ENCODE results near the gene CSPG4.
A peak's percentile ranks its signal among the peaks of the same experiment; 100 is the strongest.
"Not testable (repeated sequence)": the region's sequence is repeated elsewhere in the genome, so short reads cannot be mapped to it uniquely, and the experiment has no call there.

CSPG4 gene

DNA sequence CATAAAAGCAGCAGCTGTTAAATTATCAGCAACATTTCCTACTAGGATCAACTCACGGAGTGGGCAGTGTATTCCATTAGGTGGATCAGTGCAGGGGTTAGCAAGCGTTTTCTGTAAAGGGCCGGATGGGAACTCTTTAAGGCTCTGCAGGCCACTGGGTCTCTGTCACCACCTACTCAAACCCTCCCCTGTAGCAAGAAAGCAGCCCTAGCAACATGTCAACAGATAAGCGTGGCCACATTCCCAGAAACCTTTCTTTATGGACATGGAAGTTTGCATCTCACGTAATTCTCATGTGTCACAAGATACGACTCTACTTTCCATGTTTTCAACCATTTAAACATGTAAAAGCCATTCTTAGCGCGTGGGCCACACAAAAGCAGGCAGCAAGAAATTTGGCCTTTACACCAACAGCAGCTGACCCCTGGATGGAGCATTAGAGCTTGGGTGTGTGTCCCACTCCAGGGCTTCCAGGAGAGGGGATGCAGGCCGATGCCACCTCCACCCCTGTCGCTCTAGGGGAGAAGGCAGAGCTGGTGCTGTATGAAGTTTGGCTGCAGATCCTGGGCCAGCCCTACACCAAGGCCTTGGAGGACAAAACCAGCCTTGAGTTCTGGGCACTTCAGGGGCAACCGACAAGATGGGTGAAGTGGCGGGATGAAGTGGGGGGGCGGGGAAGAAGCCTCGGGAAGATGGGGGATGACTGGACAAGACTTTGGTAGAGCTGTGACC is 48.2 kb upstream of the CSPG4 start:
- H3K79me2 ChIP-seq (ENCODE audit: low read length) = no peaks in the 10 kb centered on the region
- H2AFZ ChIP-seq (ENCODE audit: low read length) = no peak overlapping the region
- H3K27me3 ChIP-seq (replicated peaks; ENCODE audit: insufficient read depth, low read length) = no peaks in the 10 kb centered on the region
- H3K27ac ChIP-seq (ENCODE audit: low read length) = no peak overlapping the region
- no peaks in the 10 kb centered on the region for H3K9me3 ChIP-seq (replicated peaks; ENCODE audit: insufficient read depth, low read length)
- no peaks in the 10 kb centered on the region for H3K9me2 ChIP-seq (replicated peaks; ENCODE audit: insufficient read depth, low read length)
- H3K4me2 ChIP-seq (ENCODE audit: low read depth, low read length) = no peak overlapping the region
- no peaks in the 10 kb centered on the region for H4K20me1 ChIP-seq (ENCODE audit: insufficient read depth, low read length)
- H3K4me3 ChIP-seq (ENCODE audit: low read length) = no peak overlapping the region
- no peaks in the 10 kb centered on the region for H3F3A ChIP-seq (ENCODE audit: insufficient read depth, low read length)
- TF ChIP-seq EZH2phosphoT487 (IDR thresholded peaks at IDR 0.05; ENCODE audit: low read length) = no peak
- TF ChIP-seq, protein P1, sequence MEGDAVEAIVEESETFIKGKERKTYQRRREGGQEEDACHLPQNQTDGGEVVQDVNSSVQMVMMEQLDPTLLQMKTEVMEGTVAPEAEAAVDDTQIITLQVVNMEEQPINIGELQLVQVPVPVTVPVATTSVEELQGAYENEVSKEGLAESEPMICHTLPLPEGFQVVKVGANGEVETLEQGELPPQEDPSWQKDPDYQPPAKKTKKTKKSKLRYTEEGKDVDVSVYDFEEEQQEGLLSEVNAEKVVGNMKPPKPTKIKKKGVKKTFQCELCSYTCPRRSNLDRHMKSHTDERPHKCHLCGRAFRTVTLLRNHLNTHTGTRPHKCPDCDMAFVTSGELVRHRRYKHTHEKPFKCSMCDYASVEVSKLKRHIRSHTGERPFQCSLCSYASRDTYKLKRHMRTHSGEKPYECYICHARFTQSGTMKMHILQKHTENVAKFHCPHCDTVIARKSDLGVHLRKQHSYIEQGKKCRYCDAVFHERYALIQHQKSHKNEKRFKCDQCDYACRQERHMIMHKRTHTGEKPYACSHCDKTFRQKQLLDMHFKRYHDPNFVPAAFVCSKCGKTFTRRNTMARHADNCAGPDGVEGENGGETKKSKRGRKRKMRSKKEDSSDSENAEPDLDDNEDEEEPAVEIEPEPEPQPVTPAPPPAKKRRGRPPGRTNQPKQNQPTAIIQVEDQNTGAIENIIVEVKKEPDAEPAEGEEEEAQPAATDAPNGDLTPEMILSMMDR (IDR thresholded peaks at IDR 0.05; ENCODE audit: low read length) = no peak
- TF ChIP-seq EZH2 (optimal IDR thresholded peaks at IDR 0.05; ENCODE audit: low read depth, low read length) = no peak
- no peaks in the 10 kb centered on the region for H3K36me3 ChIP-seq (replicated peaks; ENCODE audit: insufficient read depth, low read length)
- no peak overlapping the region for H3K9ac ChIP-seq (ENCODE audit: low read length)
- no peak for DNase-seq
- peaks cover 4% of the 10 kb centered on the region; the same call in 1 of the 2 replicates for H3K4me1 ChIP-seq (ENCODE audit: low read length)

DNA sequence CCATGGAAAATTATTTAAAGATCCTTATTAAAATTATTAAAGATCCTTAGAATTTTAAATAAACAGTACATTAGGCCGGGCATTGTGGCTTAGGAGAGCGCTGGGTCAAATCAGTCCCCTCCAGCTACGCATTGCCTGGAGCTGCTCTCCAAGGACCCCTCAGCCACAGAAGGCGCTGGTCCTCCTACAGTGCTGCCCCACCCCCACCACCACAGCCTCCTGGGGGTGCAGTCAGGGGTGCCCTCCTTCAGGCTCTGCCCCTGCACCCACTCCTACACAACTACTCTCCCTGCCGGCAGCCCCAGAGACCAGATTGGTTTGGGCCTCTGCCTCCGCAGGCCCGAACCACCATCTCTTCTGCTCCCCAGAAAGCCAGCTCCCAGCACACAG is 47.5 kb upstream of the CSPG4 start:
- H3K79me2 ChIP-seq (ENCODE audit: low read length); H3K36me3 ChIP-seq (replicated peaks; ENCODE audit: insufficient read depth, low read length); DNase-seq; H3K9me3 ChIP-seq (replicated peaks; ENCODE audit: insufficient read depth, low read length); H3F3A ChIP-seq (ENCODE audit: insufficient read depth, low read length); H3K4me2 ChIP-seq (ENCODE audit: low read depth, low read length); H3K27me3 ChIP-seq (replicated peaks; ENCODE audit: insufficient read depth, low read length); H4K20me1 ChIP-seq (ENCODE audit: insufficient read depth, low read length); H3K9me2 ChIP-seq (replicated peaks; ENCODE audit: insufficient read depth, low read length); H2AFZ ChIP-seq (ENCODE audit: low read length); H3K4me3 ChIP-seq (ENCODE audit: low read length); H3K27ac ChIP-seq (ENCODE audit: low read length); H3K9ac ChIP-seq (ENCODE audit: low read length); H3K4me1 ChIP-seq (ENCODE audit: low read length): not testable (repeated sequence)

DNA sequence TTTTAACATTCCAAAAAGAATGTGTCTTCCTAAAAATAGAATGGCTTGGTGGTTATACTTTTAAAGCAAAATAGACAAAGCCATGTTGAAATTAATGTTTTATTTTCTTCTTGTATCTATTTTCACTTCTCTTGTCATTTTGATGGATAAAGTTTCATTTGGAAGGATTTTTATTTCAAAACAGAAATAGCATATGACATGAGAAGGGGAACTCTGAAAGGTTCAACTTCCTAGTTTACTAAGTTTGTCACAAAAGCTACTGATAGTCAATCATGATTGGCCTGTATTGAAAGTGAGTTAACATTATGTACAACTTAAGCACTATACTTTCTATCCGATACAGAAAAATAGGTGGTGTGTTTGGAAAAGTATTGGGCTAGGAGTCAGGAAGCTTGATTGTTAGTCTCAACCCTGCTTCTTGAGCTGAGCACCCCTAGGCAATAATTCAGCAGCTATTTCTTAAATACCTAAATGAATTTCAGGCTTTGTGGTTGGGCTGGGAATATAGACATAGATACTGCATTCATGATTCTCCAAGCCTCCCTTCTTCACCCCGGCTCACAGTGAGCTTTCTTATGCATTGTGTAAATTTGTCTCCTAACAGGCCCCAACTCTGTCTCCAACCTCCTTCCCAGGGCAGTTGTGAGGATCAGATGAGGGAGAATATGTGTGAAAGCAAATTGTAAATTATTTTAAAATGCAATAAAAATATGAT is 46.9 kb upstream of the CSPG4 start:
- Histone ChIP-seq H3K9ac (ENCODE audit: low read length) (peak overlapping the region; percentile 70; the same call in 1 of the 2 replicates), H2AFZ (ENCODE audit: low read length) (no peak overlapping the region), H3K9me3 (replicated peaks; ENCODE audit: insufficient read depth, low read length) (no peaks in the 10 kb centered on the region), H3F3A (ENCODE audit: insufficient read depth, low read length) (no peaks in the 10 kb centered on the region), H3K4me1 (ENCODE audit: low read length) (peaks cover 4% of the 10 kb centered on the region; the same call in 1 of the 2 replicates), H3K9me2 (replicated peaks; ENCODE audit: insufficient read depth, low read length) (no peaks in the 10 kb centered on the region), H3K36me3 (replicated peaks; ENCODE audit: insufficient read depth, low read length) (no peaks in the 10 kb centered on the region), H3K4me2 (ENCODE audit: low read depth, low read length) (peak overlapping the region; percentile 63; the same call in 1 of the 2 replicates), H3K79me2 (ENCODE audit: low read length) (no peaks in the 10 kb centered on the region), H3K27ac (ENCODE audit: low read length) (no peak overlapping the region), H3K27me3 (replicated peaks; ENCODE audit: insufficient read depth, low read length) (no peaks in the 10 kb centered on the region), H4K20me1 (ENCODE audit: insufficient read depth, low read length) (no peaks in the 10 kb centered on the region), H3K4me3 (ENCODE audit: low read length) (peak overlapping the region; percentile 65; the same call in 1 of the 2 replicates)
- TF ChIP-seq EZH2phosphoT487 (IDR thresholded peaks at IDR 0.05; ENCODE audit: low read length) = no peak
- TF ChIP-seq, protein P1 (IDR thresholded peaks at IDR 0.05; ENCODE audit: low read length) = no peak
- no peak for TF ChIP-seq EZH2 (optimal IDR thresholded peaks at IDR 0.05; ENCODE audit: low read depth, low read length)
- no peak for DNase-seq

All from MM.1S (cell line).